K562 treated with DMSO at 1 percent for 24 hours (cell line): ENCODE measurements around the gene WDR64. TPM values are rescaled to one million over a fixed set of nuclear protein-coding genes. Genes with fewer than 3 reads are reported as not detected.

Experiments used
- total RNA-seq: library from RNA; unstranded; fragments of 300-600 nt; gene quantifications from 2 replicates; pipeline ENCODE4 v1.2.3, GENCODE V29; 2022; ENCODE audit warnings: low read depth; ENCODE audit not compliant: insufficient read depth

Gene WDR64
- 0.30 TPM in 1 of 2 replicates, not detected in the other for total RNA-seq

DNA sequence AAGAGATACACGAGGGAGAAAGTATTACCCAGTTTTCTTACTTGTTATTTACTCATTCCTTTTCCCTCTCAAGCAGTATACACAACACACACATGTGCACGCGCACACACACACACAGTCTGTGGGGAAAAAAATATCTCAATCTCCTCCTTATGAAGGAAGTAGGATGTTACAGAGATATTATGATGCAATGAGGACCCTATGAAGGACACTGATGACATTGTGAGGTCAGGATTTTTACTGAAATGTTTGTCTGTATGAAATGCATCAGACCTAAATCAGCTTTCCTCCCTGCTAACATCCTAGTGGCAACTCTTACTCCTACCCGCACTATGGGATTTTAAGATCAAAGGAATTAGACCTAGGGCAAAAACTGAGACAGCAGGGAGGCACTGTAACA is at the start of gene WDR64:
TSS of gene WDR64 (plus strand) at position 270 of the 400 bp plus-strand sequence. CDS start 204 bp downstream, outside the sequence.

DNA sequence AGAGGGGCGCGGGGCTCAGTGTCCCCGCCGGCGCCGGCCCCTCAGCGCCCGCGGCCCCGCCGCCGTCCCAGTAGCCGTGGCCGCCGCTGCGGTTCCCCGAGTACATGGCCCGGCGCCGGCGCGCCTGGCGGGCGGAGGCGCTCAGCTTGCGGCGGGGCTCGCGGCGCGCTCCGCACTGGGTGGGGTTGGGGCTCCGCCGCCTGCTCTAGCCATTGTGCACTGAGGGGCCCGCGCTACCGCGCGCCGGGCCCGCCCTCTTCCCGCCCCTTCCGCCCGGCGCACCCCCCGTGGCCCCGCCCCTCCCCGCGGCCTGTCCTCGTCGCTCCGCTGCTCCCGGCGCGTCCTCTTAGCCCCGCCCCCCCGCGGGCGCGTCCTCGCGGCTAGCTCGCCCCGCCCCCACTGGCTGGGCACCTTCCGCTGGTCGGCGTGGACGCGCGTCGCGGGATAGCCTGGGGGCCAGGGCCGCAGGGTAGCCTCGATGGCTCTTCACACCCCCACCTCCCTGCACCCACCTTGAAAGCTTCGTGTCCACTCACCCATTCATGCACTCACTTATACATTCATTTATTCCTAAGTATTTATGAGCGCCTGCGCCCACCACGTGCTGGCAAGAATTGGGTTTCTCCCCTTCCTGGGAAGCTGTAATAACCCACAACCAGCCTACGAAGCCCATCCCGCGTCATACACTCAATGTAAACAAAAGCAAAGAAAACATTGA is 11.8 kb upstream of the WDR64 start, which contains the start of the genes CHML and OPN3:
TSS of gene CHML (minus strand) at position 221 of the 718 bp plus-strand sequence. CDS start 4,603 bp downstream, outside the sequence.
TSS of gene OPN3 (minus strand) at position 221 of the 718 bp plus-strand sequence. CDS start at position 106, 115 bp downstream.

DNA sequence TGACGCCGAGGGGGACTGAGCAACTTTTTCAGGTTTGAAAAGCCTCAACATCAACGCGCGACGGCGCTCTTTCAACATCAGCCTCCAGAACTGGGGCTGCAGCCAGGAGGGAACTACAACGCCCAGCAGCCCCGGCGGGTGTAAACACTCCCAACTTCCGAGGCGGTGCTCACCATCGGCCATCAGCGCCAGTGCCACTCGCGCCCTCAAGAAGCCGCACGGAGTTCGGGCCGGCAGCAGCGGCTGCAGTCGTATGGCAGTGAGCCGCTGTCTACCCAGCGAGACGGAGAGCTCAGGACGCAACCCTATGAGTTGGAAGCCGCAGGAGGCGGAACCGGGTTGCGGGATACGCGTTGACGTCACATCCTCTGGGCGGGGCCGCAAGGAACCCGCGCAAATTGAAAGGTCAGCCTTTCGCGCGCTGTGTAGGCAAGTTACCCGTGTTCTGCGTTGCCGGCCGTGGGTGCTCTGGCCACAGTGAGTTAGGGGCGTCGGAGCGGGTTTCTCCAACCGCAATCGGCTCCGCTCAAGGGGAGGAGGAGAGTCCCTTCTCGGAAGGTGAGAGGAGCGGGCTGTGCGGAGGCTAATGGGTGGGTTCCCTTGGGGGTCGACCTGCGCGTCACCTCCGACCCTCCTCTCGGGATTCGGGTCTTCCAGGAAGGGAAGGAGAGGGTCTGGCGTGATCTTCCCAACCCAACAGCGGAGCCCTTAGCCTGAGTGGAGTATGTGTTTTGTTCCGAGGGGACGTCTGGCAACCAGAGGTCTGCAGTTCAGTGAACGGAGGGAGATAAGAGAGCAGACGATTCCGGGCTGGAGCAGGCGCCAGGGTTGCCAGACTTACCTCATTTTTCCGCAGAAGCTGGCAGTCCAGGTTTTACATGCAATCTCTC is 196.0 kb downstream of the WDR64 start, which contains the start of gene EXO1:
TSS of gene EXO1 (plus strand) at position 409 of the 890 bp plus-strand sequence. CDS start 2,222 bp downstream, outside the sequence.

Other genes with a start within 250 kb of the WDR64 start
- gene FH, start 132.5 kb upstream of the WDR64 start, total RNA-seq, result 123 and 140 TPM in 2 replicates
- 0.09 TPM in 1 of 2 replicates, not detected in the other for gene KMO, start 119.9 kb upstream of the WDR64 start, total RNA-seq
- 13.0 and 18.7 TPM in 2 replicates for gene CHML, start 11.9 kb upstream of the WDR64 start, total RNA-seq
- 35.5 and 42.5 TPM in 2 replicates for gene OPN3, start 11.9 kb upstream of the WDR64 start, total RNA-seq
- gene EXO1, start 195.9 kb downstream of the WDR64 start, total RNA-seq, result 33.7 and 38.0 TPM in 2 replicates